GM10248 (cell line): ENCODE data around the gene ST6GAL2.

ENCODE experiments used
- CTCF ChIA-PET: fragments of 300-600 bp; sonication (Branson Sonifier 250); formaldehyde crosslinking; extraction: SDS; loops from one replicate; lab custom pipeline; 2021; ENCODE audit warnings: antibody characterized with exemption; lab: Yijun Ruan, JAX
- POLR2A ChIA-PET: fragments of 350-650 bp; sonication (Branson Sonifier 250); formaldehyde crosslinking; extraction: SDS; loops from one replicate; lab custom pipeline; 2020; ENCODE audit warnings: antibody characterized with exemption; lab: Yijun Ruan, JAX
- DNase-seq: peaks from one replicate; pipeline ENCODE4 v3.0.0; 2012; ENCODE audit errors: extremely low spot score
- TF ChIP-seq, protein P1 (sequence below): IDR thresholded peaks from 2 replicates; pipeline ENCODE4 v1.5.1; 2012; ENCODE audit warnings: mild to moderate bottlenecking, low read depth; ENCODE audit errors: extremely low read depth, missing control alignments, control extremely low read depth

The ST6GAL2 gene

DNA sequence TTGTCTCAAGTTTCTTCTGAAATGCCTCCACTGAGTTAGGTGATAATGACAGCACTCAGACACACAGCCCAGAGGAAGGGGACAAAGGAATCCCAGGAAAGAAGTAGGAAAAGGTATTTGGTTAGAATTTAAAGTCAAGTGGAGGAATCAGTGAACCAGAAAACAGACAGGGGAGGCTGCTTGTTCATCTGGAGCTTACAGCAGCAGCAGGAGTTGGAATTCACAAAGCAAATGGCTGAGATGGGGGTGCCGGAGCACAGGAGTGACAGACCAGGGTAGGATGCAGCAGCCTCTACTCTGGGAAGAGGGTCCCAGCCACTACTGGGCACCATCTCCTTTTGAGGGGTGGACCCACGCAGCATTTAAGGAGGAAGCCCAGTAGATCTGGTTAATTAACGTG lies 104.8 kb downstream of the ST6GAL2 start:
- POLR2A ChIA-PET, result no interaction called here
- DNase-seq, result no peak
- CTCF ChIA-PET, result no interaction called here
- TF ChIP-seq, protein P1, sequence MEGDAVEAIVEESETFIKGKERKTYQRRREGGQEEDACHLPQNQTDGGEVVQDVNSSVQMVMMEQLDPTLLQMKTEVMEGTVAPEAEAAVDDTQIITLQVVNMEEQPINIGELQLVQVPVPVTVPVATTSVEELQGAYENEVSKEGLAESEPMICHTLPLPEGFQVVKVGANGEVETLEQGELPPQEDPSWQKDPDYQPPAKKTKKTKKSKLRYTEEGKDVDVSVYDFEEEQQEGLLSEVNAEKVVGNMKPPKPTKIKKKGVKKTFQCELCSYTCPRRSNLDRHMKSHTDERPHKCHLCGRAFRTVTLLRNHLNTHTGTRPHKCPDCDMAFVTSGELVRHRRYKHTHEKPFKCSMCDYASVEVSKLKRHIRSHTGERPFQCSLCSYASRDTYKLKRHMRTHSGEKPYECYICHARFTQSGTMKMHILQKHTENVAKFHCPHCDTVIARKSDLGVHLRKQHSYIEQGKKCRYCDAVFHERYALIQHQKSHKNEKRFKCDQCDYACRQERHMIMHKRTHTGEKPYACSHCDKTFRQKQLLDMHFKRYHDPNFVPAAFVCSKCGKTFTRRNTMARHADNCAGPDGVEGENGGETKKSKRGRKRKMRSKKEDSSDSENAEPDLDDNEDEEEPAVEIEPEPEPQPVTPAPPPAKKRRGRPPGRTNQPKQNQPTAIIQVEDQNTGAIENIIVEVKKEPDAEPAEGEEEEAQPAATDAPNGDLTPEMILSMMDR, result no peak

DNA sequence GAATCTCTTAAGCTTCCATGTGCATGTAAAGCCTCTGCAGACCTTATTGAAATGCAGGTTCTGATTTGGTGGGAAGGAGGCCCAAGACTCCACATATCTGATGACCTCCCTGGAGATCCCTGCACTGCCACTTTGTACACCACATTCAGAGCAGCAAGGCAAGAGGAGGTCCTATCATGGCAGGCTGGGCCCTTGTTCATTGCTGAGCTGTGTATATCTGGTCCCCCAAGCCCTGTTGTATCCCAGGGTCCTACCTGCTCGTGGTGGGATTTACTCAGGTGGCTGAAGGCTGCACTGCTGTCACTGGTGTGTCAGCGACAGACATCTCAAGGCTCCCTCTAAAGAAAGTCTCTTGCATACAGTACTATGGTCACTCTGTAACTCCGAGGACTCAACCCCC lies 114.2 kb downstream of the ST6GAL2 start:
- TF ChIP-seq, protein P1, result no peak
- no peak for DNase-seq
- ChIA-PET POLR2A (no interaction called here), CTCF (no interaction called here)

DNA sequence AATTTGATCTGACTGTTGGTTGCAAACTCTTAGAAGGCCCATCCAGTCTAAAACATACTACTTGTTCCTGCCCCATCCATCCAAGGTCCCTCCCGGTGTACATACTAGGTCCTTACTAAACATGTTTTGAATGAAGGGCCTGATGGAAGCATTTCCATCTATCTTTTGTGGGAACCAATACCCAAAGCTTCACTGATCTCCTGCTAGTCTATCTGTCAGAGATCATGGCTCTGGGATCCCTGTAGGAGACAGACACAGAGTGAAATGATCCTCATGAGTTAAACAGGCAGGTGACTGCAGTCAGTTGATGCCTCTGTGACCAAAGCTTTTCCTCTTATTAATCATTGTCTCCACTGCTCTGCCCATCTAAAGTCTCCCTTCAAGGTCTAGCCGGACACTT lies 115.0 kb downstream of the ST6GAL2 start:
- DNase-seq, result no peak
- POLR2A ChIA-PET, result no interaction called here
- TF ChIP-seq, protein P1, result no peak
- CTCF ChIA-PET, result no interaction called here

DNA sequence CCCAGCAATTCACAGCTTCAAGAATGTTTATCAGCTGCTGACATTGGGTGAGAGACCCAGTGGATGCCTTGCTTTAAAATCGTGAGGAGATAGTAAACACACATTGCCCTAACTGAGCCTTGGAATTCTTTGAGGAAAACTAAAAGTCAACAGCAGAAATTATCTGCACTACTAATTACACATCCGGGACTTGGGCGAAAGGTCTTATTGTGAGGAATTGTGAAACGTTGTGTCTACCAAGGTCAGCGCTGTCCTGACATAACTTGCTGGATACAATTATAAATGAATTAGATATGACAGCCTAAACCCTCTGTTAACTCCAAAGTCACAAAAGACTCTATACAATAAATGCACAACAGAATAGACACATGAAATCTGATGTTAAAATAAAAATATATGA lies 121.4 kb downstream of the ST6GAL2 start:
- ChIA-PET POLR2A (no interaction called here), CTCF (interaction anchor here (1.2 kb wide), 1 partner anchor 14 kb away, joined by 3 read pairs; no protein-coding TSS in a partner anchor)
- TF ChIP-seq, protein P1, result no peak
- no peak for DNase-seq

DNA sequence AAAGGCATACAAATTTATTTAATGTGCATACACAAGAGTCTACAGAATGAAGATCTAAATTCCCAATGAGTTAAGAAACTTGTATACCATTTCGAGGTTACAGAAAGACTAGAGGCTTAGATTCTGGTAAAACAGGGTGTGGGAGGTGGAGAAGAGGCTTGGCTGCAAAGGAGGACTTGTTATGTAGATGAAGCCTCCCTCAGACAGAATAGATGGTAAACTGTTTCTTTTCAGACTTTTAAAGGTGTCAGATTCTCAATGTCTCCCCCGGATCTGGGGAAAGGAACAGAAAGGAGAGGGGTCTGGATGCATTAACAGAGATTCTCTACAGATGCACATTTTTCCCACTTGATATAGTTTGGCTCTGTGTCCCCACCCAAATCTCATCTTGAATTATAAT lies 126.0 kb downstream of the ST6GAL2 start:
- ChIA-PET CTCF (no interaction called here), POLR2A (no interaction called here)

DNA sequence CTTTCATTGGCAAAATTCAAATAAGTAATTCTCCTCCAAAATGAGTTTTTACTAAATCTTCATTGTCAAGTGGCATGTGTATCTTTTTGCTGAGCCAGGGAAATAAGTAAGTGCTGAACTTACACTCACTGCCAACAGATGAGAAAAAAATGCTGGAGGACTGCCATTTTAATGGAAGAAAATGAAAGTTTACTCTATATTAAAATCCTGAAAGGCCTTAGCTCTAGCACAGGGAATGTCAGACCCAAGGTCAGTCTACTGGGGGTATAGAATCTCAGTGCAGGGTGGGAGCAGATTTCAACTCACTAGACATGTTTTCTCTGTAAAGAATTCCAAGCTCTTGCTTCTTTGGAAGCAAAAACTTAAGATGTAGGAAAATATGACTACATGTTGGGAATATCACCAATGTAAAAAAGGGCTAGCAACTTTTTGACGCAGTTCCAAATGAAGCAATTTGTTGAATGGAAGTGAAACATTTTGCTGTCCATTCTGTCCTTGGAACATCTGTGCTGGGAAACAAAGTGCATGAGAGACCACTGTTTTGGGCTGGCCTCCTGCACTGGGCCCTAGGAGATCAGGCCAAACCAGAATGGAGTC lies 127.0 kb downstream of the ST6GAL2 start:
- ChIA-PET CTCF (no interaction called here), POLR2A (no interaction called here)
- TF ChIP-seq, protein P1, result no peak
- no peak for DNase-seq

More for the DNA sequence above, 126.0 kb downstream of the ST6GAL2 start:
- DNase-seq, result no peak
- TF ChIP-seq, protein P1, result no peak
